SK-N-SH treated with all-trans-retinoic acid at 6 μM for 48 hours (cell line): ENCODE measurements around the gene DOK6.

Source experiments
- ATAC-seq: fragments of 200-7000 bp; cut with Tn5 transposase; 3 replicates; pipeline ENCODE4 v1.9.1; 2020; ENCODE audit warnings: mild to moderate bottlenecking, moderate library complexity
- ARNTL ChIP-seq: fragments of 450-650 bp; formaldehyde crosslinking; IDR thresholded peaks from 2 replicates; pipeline ENCODE4 v1.5.0; 2020; ENCODE audit warnings: low read depth, mild to moderate bottlenecking, moderate library complexity, borderline replicate concordance
- BACH2 ChIP-seq: fragments of 250-450 bp; sonication (Bioruptor Pico); IDR thresholded peaks from 2 replicates; pipeline ENCODE4 v1.9.0; 2021; ENCODE audit warnings: mild to moderate bottlenecking, borderline replicate concordance
- CSDC2 ChIP-seq: fragments of 250-450 bp; sonication (Bioruptor Pico); IDR thresholded peaks from 2 replicates; pipeline ENCODE4 v1.5.0; 2020; ENCODE audit warnings: mild to moderate bottlenecking, moderate library complexity
- ESRRG ChIP-seq: fragments of 250-450 bp; sonication (Bioruptor Pico); IDR thresholded peaks from 2 replicates; pipeline ENCODE4 v1.6.1; 2021; ENCODE audit warnings: mild to moderate bottlenecking
- GLIS3 ChIP-seq: fragments of 250-450 bp; sonication (Bioruptor Pico); IDR thresholded peaks from 2 replicates; pipeline ENCODE4 v1.5.0; 2020; ENCODE audit warnings: mild to moderate bottlenecking, moderate library complexity
- OSR1 ChIP-seq: fragments of 250-450 bp; sonication (Bioruptor Pico); IDR thresholded peaks from 2 replicates; pipeline ENCODE4 v1.8.0; 2022; ENCODE audit warnings: moderate library complexity, mild to moderate bottlenecking, inconsistent platforms
- PPARA ChIP-seq: fragments of 250-450 bp; sonication (Bioruptor Pico); IDR thresholded peaks from 2 replicates; pipeline ENCODE4 v1.5.0; 2020; ENCODE audit warnings: mild to moderate bottlenecking, borderline replicate concordance
- RARB ChIP-seq: fragments of 250-450 bp; sonication (Bioruptor Pico); IDR thresholded peaks from 2 replicates; pipeline ENCODE4 v1.8.0; 2021; ENCODE audit warnings: mild to moderate bottlenecking, moderate library complexity
- SNAI2 ChIP-seq: fragments of 250-450 bp; sonication (Bioruptor Pico); IDR thresholded peaks from 2 replicates; pipeline ENCODE4 v1.5.0; 2020; ENCODE audit warnings: mild to moderate bottlenecking, moderate library complexity
- TOX ChIP-seq: fragments of 250-450 bp; sonication (Bioruptor Pico); IDR thresholded peaks from 2 replicates; pipeline ENCODE4 v1.8.0; 2021; ENCODE audit warnings: mild to moderate bottlenecking, moderate library complexity, borderline replicate concordance
- ZC3H10 ChIP-seq: fragments of 250-450 bp; sonication (Bioruptor Pico); IDR thresholded peaks from 2 replicates; pipeline ENCODE4 v1.5.1; 2021; ENCODE audit warnings: mild to moderate bottlenecking, moderate library complexity
- ZFP3 ChIP-seq: fragments of 250-450 bp; sonication (Bioruptor Pico); IDR thresholded peaks from 2 replicates; pipeline ENCODE4 v1.5.0; 2020; ENCODE audit warnings: mild to moderate bottlenecking, moderate library complexity
- ZFP30 ChIP-seq: fragments of 450-650 bp; formaldehyde crosslinking; IDR thresholded peaks from 2 replicates; pipeline ENCODE4 v1.5.0; 2022; ENCODE audit warnings: mild to moderate bottlenecking, moderate library complexity
- ZNF565 ChIP-seq: fragments of 450-650 bp; formaldehyde crosslinking; conservative IDR thresholded peaks from 2 replicates; pipeline ENCODE4 v1.5.0; 2020; ENCODE audit warnings: low read depth, mild to moderate bottlenecking, moderate library complexity
- ZNF70 ChIP-seq: fragments of 450-650 bp; formaldehyde crosslinking; IDR thresholded peaks from 2 replicates; pipeline ENCODE4 v1.5.0; 2020; ENCODE audit warnings: mild to moderate bottlenecking, moderate library complexity
- ZNF8 ChIP-seq: fragments of 450-650 bp; formaldehyde crosslinking; IDR thresholded peaks from 2 replicates; pipeline ENCODE4 v1.5.0; 2020; ENCODE audit warnings: mild to moderate bottlenecking, moderate library complexity
- TF ChIP-seq, protein P1 (sequence below): fragments of 250-450 bp; sonication (Bioruptor Pico); IDR thresholded peaks from 2 replicates; pipeline ENCODE4 v1.5.1; 2020; ENCODE audit warnings: low read depth, mild to moderate bottlenecking, moderate library complexity
- TF ChIP-seq, protein P2 (sequence below): fragments of 250-450 bp; sonication (Bioruptor Pico); IDR thresholded peaks from 2 replicates; pipeline ENCODE4 v1.8.0; 2021; ENCODE audit warnings: low read depth, mild to moderate bottlenecking, moderate library complexity, borderline replicate concordance
- TF ChIP-seq, protein P3 (sequence below): fragments of 250-450 bp; sonication (Bioruptor Pico); IDR thresholded peaks from 2 replicates; pipeline ENCODE4 v1.8.0; 2020; ENCODE audit warnings: mild to moderate bottlenecking, moderate library complexity, borderline replicate concordance
- TF ChIP-seq, protein P4 (sequence below): fragments of 250-450 bp; sonication (Bioruptor Pico); IDR thresholded peaks from 2 replicates; pipeline ENCODE4 v1.5.0; 2020; ENCODE audit warnings: mild to moderate bottlenecking, moderate library complexity

DOK6 gene

DNA sequence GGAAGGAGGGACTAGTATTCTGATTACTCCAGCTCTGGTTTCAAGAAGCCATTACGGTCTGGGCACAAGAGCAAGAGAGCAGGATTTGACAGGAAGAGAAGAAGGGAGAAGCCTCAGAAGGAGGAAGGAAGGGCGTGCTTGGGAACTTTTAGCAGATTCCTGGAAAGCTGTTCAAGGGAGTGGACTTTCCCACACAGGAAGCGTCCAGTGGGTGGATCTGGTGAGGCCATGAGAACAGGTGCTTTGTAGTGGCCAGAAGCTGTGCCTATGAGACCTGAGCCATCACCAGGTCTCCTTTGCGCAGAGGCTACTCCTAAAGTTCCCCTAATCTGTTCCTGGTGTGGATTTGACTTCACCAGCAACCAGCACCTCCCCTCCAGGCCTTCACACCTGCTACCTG is 484.7 kb downstream of the DOK6 start:
- ATAC-seq, result no peak
- no peak for TF ChIP-seq ZFP3 (CRISPR knock-in tag)
- no peak for TF ChIP-seq ZC3H10 (CRISPR knock-in tag)
- TF ChIP-seq, protein P1, sequence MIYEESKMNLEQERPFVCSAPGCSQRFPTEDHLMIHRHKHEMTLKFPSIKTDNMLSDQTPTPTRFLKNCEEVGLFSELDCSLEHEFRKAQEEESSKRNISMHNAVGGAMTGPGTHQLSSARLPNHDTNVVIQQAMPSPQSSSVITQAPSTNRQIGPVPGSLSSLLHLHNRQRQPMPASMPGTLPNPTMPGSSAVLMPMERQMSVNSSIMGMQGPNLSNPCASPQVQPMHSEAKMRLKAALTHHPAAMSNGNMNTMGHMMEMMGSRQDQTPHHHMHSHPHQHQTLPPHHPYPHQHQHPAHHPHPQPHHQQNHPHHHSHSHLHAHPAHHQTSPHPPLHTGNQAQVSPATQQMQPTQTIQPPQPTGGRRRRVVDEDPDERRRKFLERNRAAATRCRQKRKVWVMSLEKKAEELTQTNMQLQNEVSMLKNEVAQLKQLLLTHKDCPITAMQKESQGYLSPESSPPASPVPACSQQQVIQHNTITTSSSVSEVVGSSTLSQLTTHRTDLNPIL (CRISPR knock-in tag), result no peak
- TF ChIP-seq TOX, result no peak
- no peak for TF ChIP-seq SNAI2
- TF ChIP-seq OSR1 (CRISPR knock-in tag), result no peak
- no peak for TF ChIP-seq ARNTL
- no peak for TF ChIP-seq ESRRG

- TF ChIP-seq ZNF565 (CRISPR knock-in tag) (no peak), ZFP3 (CRISPR knock-in tag) (no peak), TOX (no peak), ZNF70 (CRISPR knock-in tag) (no peak), ZNF8 (CRISPR knock-in tag) (no peak), CSDC2 (CRISPR knock-in tag) (no peak), ESRRG (no peak), PPARA (CRISPR knock-in tag) (no peak), RARB (CRISPR knock-in tag) (no peak), OSR1 (CRISPR knock-in tag) (no peak), ZFP30 (CRISPR knock-in tag) (no peak)
- TF ChIP-seq, protein P1 (CRISPR knock-in tag), result no peak
- TF ChIP-seq, protein P2, sequence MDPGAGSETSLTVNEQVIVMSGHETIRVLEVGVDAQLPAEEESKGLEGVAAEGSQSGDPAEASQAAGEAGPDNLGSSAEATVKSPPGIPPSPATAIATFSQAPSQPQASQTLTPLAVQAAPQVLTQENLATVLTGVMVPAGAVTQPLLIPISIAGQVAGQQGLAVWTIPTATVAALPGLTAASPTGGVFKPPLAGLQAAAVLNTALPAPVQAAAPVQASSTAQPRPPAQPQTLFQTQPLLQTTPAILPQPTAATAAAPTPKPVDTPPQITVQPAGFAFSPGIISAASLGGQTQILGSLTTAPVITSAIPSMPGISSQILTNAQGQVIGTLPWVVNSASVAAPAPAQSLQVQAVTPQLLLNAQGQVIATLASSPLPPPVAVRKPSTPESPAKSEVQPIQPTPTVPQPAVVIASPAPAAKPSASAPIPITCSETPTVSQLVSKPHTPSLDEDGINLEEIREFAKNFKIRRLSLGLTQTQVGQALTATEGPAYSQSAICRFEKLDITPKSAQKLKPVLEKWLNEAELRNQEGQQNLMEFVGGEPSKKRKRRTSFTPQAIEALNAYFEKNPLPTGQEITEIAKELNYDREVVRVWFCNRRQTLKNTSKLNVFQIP (CRISPR knock-in tag), result no peak
- TF ChIP-seq, protein P3, sequence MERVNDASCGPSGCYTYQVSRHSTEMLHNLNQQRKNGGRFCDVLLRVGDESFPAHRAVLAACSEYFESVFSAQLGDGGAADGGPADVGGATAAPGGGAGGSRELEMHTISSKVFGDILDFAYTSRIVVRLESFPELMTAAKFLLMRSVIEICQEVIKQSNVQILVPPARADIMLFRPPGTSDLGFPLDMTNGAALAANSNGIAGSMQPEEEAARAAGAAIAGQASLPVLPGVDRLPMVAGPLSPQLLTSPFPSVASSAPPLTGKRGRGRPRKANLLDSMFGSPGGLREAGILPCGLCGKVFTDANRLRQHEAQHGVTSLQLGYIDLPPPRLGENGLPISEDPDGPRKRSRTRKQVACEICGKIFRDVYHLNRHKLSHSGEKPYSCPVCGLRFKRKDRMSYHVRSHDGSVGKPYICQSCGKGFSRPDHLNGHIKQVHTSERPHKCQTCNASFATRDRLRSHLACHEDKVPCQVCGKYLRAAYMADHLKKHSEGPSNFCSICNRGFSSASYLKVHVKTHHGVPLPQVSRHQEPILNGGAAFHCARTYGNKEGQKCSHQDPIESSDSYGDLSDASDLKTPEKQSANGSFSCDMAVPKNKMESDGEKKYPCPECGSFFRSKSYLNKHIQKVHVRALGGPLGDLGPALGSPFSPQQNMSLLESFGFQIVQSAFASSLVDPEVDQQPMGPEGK (CRISPR knock-in tag), result no peak
- no peak for ATAC-seq
These were observed 485.3 kb downstream of the DOK6 start for GRCh38 chr18:69885841-69886531.

DNA sequence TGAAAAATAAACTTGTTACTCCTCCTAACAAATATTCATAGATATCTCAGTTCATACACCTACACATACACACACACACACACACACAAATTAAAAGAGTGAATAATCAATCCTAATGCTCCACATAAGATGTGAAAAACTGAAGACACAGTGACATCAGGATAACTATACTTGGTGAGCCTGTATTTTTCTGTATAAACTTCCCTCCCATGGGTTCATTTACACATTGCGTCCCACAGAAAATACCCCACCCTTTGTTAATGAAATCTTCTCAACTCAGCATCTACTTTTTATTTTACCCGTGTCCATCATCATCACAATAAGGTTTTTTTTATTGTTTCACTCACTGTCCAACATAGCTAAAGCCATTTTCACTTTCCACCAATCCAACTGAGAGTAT is 486.6 kb downstream of the DOK6 start:
- TF ChIP-seq BACH2 (CRISPR knock-in tag) (no peak), ZNF565 (CRISPR knock-in tag) (no peak), ZC3H10 (CRISPR knock-in tag) (no peak), TOX (no peak), ARNTL (no peak), ZFP30 (CRISPR knock-in tag) (no peak), ZFP3 (CRISPR knock-in tag) (no peak), PPARA (CRISPR knock-in tag) (no peak), OSR1 (CRISPR knock-in tag) (no peak), ESRRG (no peak), GLIS3 (CRISPR knock-in tag) (no peak)
- TF ChIP-seq, protein P4, sequence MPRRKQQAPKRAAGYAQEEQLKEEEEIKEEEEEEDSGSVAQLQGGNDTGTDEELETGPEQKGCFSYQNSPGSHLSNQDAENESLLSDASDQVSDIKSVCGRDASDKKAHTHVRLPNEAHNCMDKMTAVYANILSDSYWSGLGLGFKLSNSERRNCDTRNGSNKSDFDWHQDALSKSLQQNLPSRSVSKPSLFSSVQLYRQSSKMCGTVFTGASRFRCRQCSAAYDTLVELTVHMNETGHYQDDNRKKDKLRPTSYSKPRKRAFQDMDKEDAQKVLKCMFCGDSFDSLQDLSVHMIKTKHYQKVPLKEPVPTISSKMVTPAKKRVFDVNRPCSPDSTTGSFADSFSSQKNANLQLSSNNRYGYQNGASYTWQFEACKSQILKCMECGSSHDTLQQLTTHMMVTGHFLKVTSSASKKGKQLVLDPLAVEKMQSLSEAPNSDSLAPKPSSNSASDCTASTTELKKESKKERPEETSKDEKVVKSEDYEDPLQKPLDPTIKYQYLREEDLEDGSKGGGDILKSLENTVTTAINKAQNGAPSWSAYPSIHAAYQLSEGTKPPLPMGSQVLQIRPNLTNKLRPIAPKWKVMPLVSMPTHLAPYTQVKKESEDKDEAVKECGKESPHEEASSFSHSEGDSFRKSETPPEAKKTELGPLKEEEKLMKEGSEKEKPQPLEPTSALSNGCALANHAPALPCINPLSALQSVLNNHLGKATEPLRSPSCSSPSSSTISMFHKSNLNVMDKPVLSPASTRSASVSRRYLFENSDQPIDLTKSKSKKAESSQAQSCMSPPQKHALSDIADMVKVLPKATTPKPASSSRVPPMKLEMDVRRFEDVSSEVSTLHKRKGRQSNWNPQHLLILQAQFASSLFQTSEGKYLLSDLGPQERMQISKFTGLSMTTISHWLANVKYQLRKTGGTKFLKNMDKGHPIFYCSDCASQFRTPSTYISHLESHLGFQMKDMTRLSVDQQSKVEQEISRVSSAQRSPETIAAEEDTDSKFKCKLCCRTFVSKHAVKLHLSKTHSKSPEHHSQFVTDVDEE (CRISPR knock-in tag), result no peak
- TF ChIP-seq, protein P3 (CRISPR knock-in tag), result no peak
- TF ChIP-seq, protein P2 (CRISPR knock-in tag), result no peak
- TF ChIP-seq, protein P1 (CRISPR knock-in tag), result no peak
- ATAC-seq, result no peak
